K562 (cell line): ENCODE measurements around the gene RO60. TPM values are rescaled to one million over a fixed set of nuclear protein-coding genes. Genes with fewer than 3 reads are reported as not detected.

Experiments used
- ATAC-seq: fragments of 200-7000 bp; cut with Tn5 transposase; 3 replicates; pipeline ENCODE4 v1.9.1; 2020; ENCODE audit warnings: moderate library complexity
- BruUV-seq: library from RNA; stranded (reverse); fragments of 400-500 nt; replicated peaks from 2 replicates; lab custom pipeline; 2021; lab: Mats Ljungman, UMichigan
- CTCF ChIA-PET: fragments of 300-600 bp; formaldehyde crosslinking; extraction: SDS; loops from one replicate; lab custom pipeline; 2021; ENCODE audit warnings: low intra/inter-chr PET ratio; lab: Yijun Ruan, JAX
- POLR2A ChIA-PET: fragments of 300-600, 350-650 bp; sonication (Branson Sonifier 250); formaldehyde crosslinking; extraction: SDS; loops from one replicate; lab custom pipeline; 2021; ENCODE audit warnings: antibody characterized with exemption, inconsistent platforms; lab: Yijun Ruan, JAX
- DNase-seq, 4 experiments: peaks; one replicate each; pipeline versions ENCODE4 v3.0.0 to v3.0.0-alpha.2; 2011 to 2018; ENCODE audit warnings: low spot score in 3 of 4, mixed read lengths in 3 of 4; ENCODE audit errors: extremely low read depth in 1 of 4
- FAIRE-seq: peaks from 2 replicates; lab custom pipeline; 2011; peaks lifted over from hg19 to GRCh38; lab: Jason Lieb, UNC
- H2AFZ ChIP-seq: 2 replicates; pipeline ENCODE4 v1.6.0; 2011; ENCODE audit warnings: low read depth, low read length, control low read depth, inconsistent platforms
- H3K27ac ChIP-seq: fragments of 200-600 bp; 3 replicates; pipeline ENCODE4 v1.8.0; 2011; ENCODE audit warnings: low read depth, mild to moderate bottlenecking, control low read depth, inconsistent platforms, low read length, moderate library complexity, mixed read lengths; ENCODE audit errors: extremely low read depth
- H3K27me3 ChIP-seq, 2 experiments: fragments of 300-600 bp in 1 of 2; 2 replicates in 1 of 2; 3 replicates in 1 of 2; pipeline versions ENCODE4 v1.6.0 to v1.8.0; 2011; ENCODE audit warnings: inconsistent platforms in 2 of 2, low read length in 2 of 2, mild to moderate bottlenecking in 1 of 2, mixed read lengths in 1 of 2, moderate library complexity in 1 of 2; ENCODE audit not compliant: control insufficient read depth in 2 of 2, insufficient read depth in 2 of 2
- H3K36me3 ChIP-seq: fragments of 300-600 bp; 3 replicates; pipeline ENCODE4 v1.8.0; 2011; ENCODE audit warnings: mild to moderate bottlenecking, low read length, inconsistent platforms; ENCODE audit not compliant: control insufficient read depth, insufficient read depth
- H3K4me1 ChIP-seq, 2 experiments: fragments of 200-600 bp in 1 of 2; replicated peaks in 1 of 2; 2 replicates in 1 of 2; 3 replicates in 1 of 2; pipeline versions ENCODE4 v1.5.1 to v1.8.0; 2011; ENCODE audit warnings: inconsistent platforms in 2 of 2, low read length in 2 of 2, mild to moderate bottlenecking in 1 of 2, mixed read lengths in 1 of 2, moderate library complexity in 1 of 2; ENCODE audit not compliant: control insufficient read depth in 2 of 2, insufficient read depth in 2 of 2
- H3K4me2 ChIP-seq: 2 replicates; pipeline ENCODE4 v1.6.1; 2011; ENCODE audit warnings: low read length, control low read depth, inconsistent platforms, mixed read lengths; ENCODE audit not compliant: insufficient read depth
- H3K4me3 ChIP-seq: fragments of 200-600 bp; sonication (generic), shearing (Covaris generic); 2 replicates; pipeline ENCODE4 v1.5.1; 2016; ENCODE audit warnings: control low read depth, inconsistent platforms
- H3K79me2 ChIP-seq: fragments of 200-600 bp; 3 replicates; pipeline ENCODE4 v1.8.0; 2011; ENCODE audit warnings: low read length, inconsistent platforms; ENCODE audit not compliant: control insufficient read depth, insufficient read depth
- H3K9ac ChIP-seq, 2 experiments: 2 replicates each; pipeline versions ENCODE4 v1.6.0 to v1.6.1; 2011; ENCODE audit warnings: low read depth in 2 of 2, low read length in 2 of 2, control low read depth in 1 of 2, inconsistent platforms in 1 of 2, mild to moderate bottlenecking in 1 of 2, mixed read lengths in 1 of 2; ENCODE audit not compliant: insufficient read depth in 1 of 2
- H3K9me1 ChIP-seq: one replicate; pipeline ENCODE4 v1.6.0; 2011; ENCODE audit warnings: inconsistent platforms, mild to moderate bottlenecking, low read length, moderate library complexity; ENCODE audit not compliant: control insufficient read depth, insufficient read depth
- H3K9me3 ChIP-seq: replicated peaks from 2 replicates; pipeline ENCODE4 v1.5.1; 2011; ENCODE audit warnings: low read depth, low read length, inconsistent platforms; ENCODE audit not compliant: control insufficient read depth, insufficient read depth
- H4K20me1 ChIP-seq: replicated peaks from 2 replicates; pipeline ENCODE4 v1.6.1; 2011; ENCODE audit warnings: low read length, inconsistent platforms, mixed read lengths; ENCODE audit not compliant: control insufficient read depth, insufficient read depth
- HSF4 ChIP-seq: fragments of 250-450 bp; sonication (Bioruptor Pico); IDR thresholded peaks from 2 replicates; pipeline ENCODE4 v2.1.2; 2022; ENCODE audit warnings: mild to moderate bottlenecking, moderate library complexity, borderline replicate concordance
- MEIS2 ChIP-seq: fragments of 450-650 bp; IDR thresholded peaks from 2 replicates; pipeline ENCODE4 v1.6.1; 2014; ENCODE audit warnings: mild to moderate bottlenecking; ENCODE audit not compliant: partially characterized antibody
- PBX2 ChIP-seq, 2 experiments: IDR thresholded peaks in 1 of 2; conservative IDR thresholded peaks in 1 of 2; 2 replicates each; pipeline ENCODE4 v1.6.1; 2016; ENCODE audit warnings: low read depth in 2 of 2, mild to moderate bottlenecking in 1 of 2, missing compliant biosample characterization in 1 of 2, missing genetic modification characterization in 1 of 2, moderate library complexity in 1 of 2
- ZNF311 ChIP-seq: fragments of 250-450 bp; sonication (Bioruptor Pico); IDR thresholded peaks from 2 replicates; pipeline ENCODE4 v1.4.0; 2020; ENCODE audit warnings: mild to moderate bottlenecking, moderate library complexity
- WGBS: fragments of 100-300 bp; shearing (Covaris generic); methylation state at CpG from one replicate; pipeline ENCODE4 v1.1.6; 2016; ENCODE audit warnings: low coverage, mixed read lengths; ENCODE audit not compliant: insufficient coverage; ENCODE audit errors: missing lambda C conversion rate; 5-methylcytosine and 5-hydroxymethylcytosine counted together
- in situ Hi-C: fragments of 300-500 bp; cut with MboI; formaldehyde crosslinking; loops from 4 replicates; pipeline ENCODE4 v1.15.0; 2018; ENCODE audit warnings: inconsistent platforms, mixed read lengths
- intact Hi-C: fragments of 100-400 bp; cut with micrococcal nuclease; formaldehyde crosslinking; loops from 2 replicates; pipeline ENCODE4 v1.14.2; 2022
- polyA plus RNA-seq, 8 experiments: library from polyadenylated mRNA; depleted of rRNA in 4 of 8; stranded (reverse) in 5 of 8; unstranded in 3 of 8; fragments of >200 nt; fragmentation: Nextera tagmentation in 2 of 8; fragmentation: Illumina TruSeq in 1 of 8; extraction: Ambion mirVana in 2 of 8; extraction: Trizol in 1 of 8; gene quantifications; 2 replicates each; pipeline versions ENCODE4 v1.2.1 to v1.2.3, GENCODE V29; 2011 to 2014; ENCODE audit warnings: inconsistent platforms in 1 of 8, missing spikeins in 1 of 8
- total RNA-seq, 7 experiments: library from RNA; depleted of rRNA in 6 of 7; stranded (reverse); fragments of >200 nt in 6 of 7; fragmentation: Illumina TruSeq in 2 of 7; extraction: Trizol in 2 of 7; gene quantifications; 2 replicates each; pipeline versions ENCODE4 v1.2.1 to v1.2.3, GENCODE V29; 2011 to 2021; ENCODE audit warnings: low replicate concordance in 1 of 7
- TF ChIP-seq, protein P1 (sequence below), 2 experiments: fragments of 450-650 bp in 1 of 2; sonication (generic) in 1 of 2; formaldehyde crosslinking in 1 of 2; IDR thresholded peaks; 2 replicates each; pipeline versions ENCODE4 v1.7.1 to v1.9.0; 2016 to 2022; ENCODE audit warnings: inconsistent platforms in 1 of 2, mild to moderate bottlenecking in 1 of 2, missing genetic modification reagents in 1 of 2

RO60 gene
- total and polyA plus RNA-seq, 9 of the 15 experiments (the other 6 are each of a cell fraction or from before 2014, with no cell fraction given): 24.9 to 187 (median 101) TPM

GRCh38 chr1:193066606-193067005 lies 7.2 kb downstream of the RO60 start:
- ChIA-PET POLR2A (interaction anchor here (1.1 kb wide), 1 partner anchor 9 kb away, joined by 4 read pairs; no protein-coding TSS in a partner anchor), CTCF (no interaction called here)
- Histone ChIP-seq H3K27ac (peak overlapping the region; percentile 30; the same call in 2 of the 3 replicates), H3K9ac (no peak overlapping the region), H3K9me1 (no peaks in the 10 kb centered on the region), H3K27me3 (no peaks in the 10 kb centered on the region), H4K20me1 (peaks cover 8% of the 10 kb centered on the region; the same call in 1 of the 2 replicates), H3K9me3 (no peaks in the 10 kb centered on the region), H2AFZ (no peak overlapping the region), H3K4me2 (peak overlapping the region; percentile 14; the same call in 1 of the 2 replicates), H3K79me2 (peaks cover 99% of the 10 kb centered on the region), H3K36me3 (peaks cover 43% of the 10 kb centered on the region), H3K4me3 (no peak overlapping the region), H3K4me1 (peaks cover 15 to 62% of the 10 kb centered on the region in 2 experiments)
- WGBS: 34% methylated on average over 4 of the region's 4 CpGs
- no peak for DNase-seq
- no peak for FAIRE-seq
- TF ChIP-seq MEIS2 (peak; percentile 65), ZNF311 (CRISPR knock-in tag) (no peak), HSF4 (CRISPR knock-in tag) (no peak), PBX2 (CRISPR knock-in tag; IDR thresholded peaks at IDR 0.05; ENCODE audit: low read depth) (no peak), PBX2 (tag; conservative IDR thresholded peaks at IDR 0.05; ENCODE audit: low read depth) (peak; percentile 42)
- TF ChIP-seq, protein P1, sequence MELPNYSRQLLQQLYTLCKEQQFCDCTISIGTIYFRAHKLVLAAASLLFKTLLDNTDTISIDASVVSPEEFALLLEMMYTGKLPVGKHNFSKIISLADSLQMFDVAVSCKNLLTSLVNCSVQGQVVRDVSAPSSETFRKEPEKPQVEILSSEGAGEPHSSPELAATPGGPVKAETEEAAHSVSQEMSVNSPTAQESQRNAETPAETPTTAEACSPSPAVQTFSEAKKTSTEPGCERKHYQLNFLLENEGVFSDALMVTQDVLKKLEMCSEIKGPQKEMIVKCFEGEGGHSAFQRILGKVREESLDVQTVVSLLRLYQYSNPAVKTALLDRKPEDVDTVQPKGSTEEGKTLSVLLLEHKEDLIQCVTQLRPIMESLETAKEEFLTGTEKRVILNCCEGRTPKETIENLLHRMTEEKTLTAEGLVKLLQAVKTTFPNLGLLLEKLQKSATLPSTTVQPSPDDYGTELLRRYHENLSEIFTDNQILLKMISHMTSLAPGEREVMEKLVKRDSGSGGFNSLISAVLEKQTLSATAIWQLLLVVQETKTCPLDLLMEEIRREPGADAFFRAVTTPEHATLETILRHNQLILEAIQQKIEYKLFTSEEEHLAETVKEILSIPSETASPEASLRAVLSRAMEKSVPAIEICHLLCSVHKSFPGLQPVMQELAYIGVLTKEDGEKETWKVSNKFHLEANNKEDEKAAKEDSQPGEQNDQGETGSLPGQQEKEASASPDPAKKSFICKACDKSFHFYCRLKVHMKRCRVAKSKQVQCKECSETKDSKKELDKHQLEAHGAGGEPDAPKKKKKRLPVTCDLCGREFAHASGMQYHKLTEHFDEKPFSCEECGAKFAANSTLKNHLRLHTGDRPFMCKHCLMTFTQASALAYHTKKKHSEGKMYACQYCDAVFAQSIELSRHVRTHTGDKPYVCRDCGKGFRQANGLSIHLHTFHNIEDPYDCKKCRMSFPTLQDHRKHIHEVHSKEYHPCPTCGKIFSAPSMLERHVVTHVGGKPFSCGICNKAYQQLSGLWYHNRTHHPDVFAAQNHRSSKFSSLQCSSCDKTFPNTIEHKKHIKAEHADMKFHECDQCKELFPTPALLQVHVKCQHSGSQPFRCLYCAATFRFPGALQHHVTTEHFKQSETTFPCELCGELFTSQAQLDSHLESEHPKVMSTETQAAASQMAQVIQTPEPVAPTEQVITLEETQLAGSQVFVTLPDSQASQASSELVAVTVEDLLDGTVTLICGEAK (IDR thresholded peaks at IDR 0.05): peak; percentile 36; the same call in 1 of the 2 replicates
- TF ChIP-seq, protein P1 (CRISPR knock-in tag; IDR thresholded peaks at IDR 0.05): no peak
- in situ Hi-C loops (no loop called here), intact Hi-C loops (no loop called here)
- no TSS peak for BruUV-seq
- no peak for ATAC-seq
